ENCODE measurements around the gene CLDN9.

- TF ChIP-seq CTCF (IDR thresholded peaks at IDR 0.05) (no peak), POLR2A (IDR thresholded peaks at IDR 0.05) (no peak)
Measured at GRCh38 chr16:3035972-3036725, 23.4 kb downstream of the CLDN9 start.
